ENCODE results near the gene C2CD4B.

GRCh38 chr15:62142736-62143135 lies 22.3 kb downstream of the C2CD4B start:
- TF ChIP-seq, protein P1, sequence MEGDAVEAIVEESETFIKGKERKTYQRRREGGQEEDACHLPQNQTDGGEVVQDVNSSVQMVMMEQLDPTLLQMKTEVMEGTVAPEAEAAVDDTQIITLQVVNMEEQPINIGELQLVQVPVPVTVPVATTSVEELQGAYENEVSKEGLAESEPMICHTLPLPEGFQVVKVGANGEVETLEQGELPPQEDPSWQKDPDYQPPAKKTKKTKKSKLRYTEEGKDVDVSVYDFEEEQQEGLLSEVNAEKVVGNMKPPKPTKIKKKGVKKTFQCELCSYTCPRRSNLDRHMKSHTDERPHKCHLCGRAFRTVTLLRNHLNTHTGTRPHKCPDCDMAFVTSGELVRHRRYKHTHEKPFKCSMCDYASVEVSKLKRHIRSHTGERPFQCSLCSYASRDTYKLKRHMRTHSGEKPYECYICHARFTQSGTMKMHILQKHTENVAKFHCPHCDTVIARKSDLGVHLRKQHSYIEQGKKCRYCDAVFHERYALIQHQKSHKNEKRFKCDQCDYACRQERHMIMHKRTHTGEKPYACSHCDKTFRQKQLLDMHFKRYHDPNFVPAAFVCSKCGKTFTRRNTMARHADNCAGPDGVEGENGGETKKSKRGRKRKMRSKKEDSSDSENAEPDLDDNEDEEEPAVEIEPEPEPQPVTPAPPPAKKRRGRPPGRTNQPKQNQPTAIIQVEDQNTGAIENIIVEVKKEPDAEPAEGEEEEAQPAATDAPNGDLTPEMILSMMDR (IDR thresholded peaks at IDR 0.05) = no peak; the same call in 1 of the 2 replicates
- TF ChIP-seq, protein P2, sequence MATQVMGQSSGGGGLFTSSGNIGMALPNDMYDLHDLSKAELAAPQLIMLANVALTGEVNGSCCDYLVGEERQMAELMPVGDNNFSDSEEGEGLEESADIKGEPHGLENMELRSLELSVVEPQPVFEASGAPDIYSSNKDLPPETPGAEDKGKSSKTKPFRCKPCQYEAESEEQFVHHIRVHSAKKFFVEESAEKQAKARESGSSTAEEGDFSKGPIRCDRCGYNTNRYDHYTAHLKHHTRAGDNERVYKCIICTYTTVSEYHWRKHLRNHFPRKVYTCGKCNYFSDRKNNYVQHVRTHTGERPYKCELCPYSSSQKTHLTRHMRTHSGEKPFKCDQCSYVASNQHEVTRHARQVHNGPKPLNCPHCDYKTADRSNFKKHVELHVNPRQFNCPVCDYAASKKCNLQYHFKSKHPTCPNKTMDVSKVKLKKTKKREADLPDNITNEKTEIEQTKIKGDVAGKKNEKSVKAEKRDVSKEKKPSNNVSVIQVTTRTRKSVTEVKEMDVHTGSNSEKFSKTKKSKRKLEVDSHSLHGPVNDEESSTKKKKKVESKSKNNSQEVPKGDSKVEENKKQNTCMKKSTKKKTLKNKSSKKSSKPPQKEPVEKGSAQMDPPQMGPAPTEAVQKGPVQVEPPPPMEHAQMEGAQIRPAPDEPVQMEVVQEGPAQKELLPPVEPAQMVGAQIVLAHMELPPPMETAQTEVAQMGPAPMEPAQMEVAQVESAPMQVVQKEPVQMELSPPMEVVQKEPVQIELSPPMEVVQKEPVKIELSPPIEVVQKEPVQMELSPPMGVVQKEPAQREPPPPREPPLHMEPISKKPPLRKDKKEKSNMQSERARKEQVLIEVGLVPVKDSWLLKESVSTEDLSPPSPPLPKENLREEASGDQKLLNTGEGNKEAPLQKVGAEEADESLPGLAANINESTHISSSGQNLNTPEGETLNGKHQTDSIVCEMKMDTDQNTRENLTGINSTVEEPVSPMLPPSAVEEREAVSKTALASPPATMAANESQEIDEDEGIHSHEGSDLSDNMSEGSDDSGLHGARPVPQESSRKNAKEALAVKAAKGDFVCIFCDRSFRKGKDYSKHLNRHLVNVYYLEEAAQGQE (IDR thresholded peaks at IDR 0.05; ENCODE audit: insufficient read depth in 1 of 2, low read depth in 2 of 2, low read length in 1 of 2) = no peak
